Kasumi-1 (cell line): ENCODE data around the gene RCC2.

Experiments
- DNase-seq, 2 experiments: peaks; one replicate each; lab custom pipeline; 2025; lab: John Stamatoyannopoulos, UW

RCC2 gene

DNA sequence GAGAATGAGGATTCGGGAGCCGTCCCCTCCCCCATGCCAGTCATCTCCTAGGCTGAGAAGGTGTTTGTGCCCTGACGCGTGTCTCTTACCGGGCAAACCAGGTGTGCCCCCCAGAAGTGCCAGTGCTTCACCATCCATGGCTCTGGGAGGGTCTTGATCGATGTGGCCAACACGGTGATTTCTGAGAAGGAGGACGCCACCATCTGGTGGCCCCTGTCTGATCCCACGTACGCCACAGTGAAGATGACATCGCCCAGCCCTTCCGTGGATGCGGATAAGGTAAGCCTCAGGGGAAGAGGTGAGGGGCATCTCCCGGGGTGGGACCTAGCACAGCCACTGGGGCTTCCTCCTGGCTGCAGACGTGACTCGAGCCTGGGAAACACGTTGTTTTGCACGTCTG, 66.5 kb downstream of the RCC2 start:
- DNase-seq: no peak

DNA sequence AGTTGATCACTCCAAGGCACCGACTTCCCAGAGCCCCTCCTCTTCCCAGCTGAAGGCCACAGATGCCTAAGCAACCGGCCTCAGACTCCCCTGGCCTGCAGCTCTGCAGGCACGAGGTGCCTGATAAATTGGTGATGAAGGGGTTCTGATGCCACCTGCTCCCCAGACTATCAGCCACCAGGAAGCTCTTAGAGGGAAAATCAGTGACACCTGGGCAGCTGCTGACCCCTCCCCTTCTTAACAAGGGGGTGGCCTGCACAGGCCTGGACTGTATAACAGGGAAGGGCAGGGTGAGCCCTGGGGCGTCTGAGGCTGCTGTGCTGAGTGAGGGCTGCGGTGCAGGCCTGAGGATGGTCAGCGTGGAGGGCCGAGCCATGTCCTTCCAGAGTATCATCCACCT, 67.6 kb downstream of the RCC2 start, which contains the start of gene PADI6:
PADI6 (plus strand) TSS at position 301 of the 400 bp plus-strand sequence; CDS start at position 351, 50 bp downstream.
- DNase-seq: no peak

GRCh38 chr1:17370618-17371017, 68.9 kb downstream of the RCC2 start:
- DNase-seq: peak; percentile 41 to 47

GRCh38 chr1:17369466-17369865, 70.0 kb downstream of the RCC2 start:
- no peak for DNase-seq

DNA sequence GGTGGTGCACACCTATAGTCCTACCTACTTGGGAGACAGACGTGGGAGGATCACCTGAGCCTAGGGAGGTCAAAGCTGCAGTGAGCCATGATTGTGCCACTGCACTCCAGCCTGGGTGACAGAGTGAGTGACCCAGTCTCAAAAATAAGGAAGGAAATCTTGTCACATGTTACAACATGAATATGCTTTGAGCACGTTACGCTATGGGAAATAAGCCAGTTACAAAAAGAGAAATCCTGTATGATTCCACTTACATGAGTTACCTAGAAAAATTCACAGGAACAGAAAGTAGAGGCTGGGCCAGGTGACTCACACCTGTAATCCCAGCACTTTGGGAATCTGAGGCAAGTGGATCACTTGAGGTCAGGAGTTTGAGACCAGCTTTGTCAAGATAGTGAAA, 74.2 kb downstream of the RCC2 start:
- DNase-seq: peak; percentile 78 to 79

GRCh38 chr1:17363771-17364170, 75.7 kb downstream of the RCC2 start:
- DNase-seq: no peak

DNA sequence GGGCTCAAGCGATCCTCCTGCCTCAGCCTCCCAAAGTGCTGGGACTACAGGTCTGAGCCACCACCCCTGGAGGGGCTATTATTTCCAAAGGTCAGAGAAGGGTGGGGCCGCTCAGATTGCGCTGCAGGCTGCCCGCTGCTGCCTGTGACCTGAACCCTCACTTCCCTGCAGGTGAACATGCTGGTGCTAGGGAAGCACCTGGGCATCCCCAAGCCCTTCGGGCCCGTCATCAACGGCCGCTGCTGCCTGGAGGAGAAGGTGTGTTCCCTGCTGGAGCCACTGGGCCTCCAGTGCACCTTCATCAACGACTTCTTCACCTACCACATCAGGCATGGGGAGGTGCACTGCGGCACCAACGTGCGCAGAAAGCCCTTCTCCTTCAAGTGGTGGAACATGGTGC, 76.1 kb downstream of the RCC2 start:
- DNase-seq: no peak

GRCh38 chr1:17361687-17362086, 77.8 kb downstream of the RCC2 start:
- DNase-seq: no peak

GRCh38 chr1:17360272-17360956, 79.1 kb downstream of the RCC2 start:
- DNase-seq: no peak

DNA sequence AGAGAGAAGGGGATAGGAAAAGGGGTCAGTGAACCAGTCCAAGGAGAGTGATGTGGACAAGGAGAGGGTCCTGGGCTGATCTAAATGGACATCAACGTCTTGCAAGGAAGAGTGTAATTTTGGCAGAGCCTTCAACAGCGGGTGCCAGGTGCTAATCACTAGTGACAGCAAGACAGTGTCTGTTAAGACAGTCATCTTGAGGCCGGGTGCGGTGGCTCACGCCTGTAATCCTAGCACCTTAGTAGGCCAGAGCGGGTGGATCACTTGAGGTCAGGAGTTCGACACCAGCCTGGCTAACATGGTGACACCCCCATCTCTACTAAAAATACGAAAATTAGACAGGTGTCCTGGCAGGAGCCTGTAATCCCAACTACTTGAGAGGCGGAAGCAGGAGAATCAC, 79.7 kb downstream of the RCC2 start:
- DNase-seq: no peak

GRCh38 chr1:17359031-17359430, 80.4 kb downstream of the RCC2 start:
- DNase-seq: no peak

- DNase-seq: no peak
Observed at GRCh38 chr1:17358557-17358956, 80.9 kb downstream of the RCC2 start.
